HEK293T (cell line): ENCODE results near the gene NUTM2A.
"Not testable (repeated sequence)": the region's sequence is repeated elsewhere in the genome, so short reads cannot be mapped to it uniquely, and the experiment has no call there.

Experiments
- ELF4 ChIP-seq: fragments of 450-650 bp; IDR thresholded peaks from 2 replicates; pipeline ENCODE4 v1.6.1; 2017; ENCODE audit warnings: antibody characterized with exemption
- FOXA1 ChIP-seq: fragments of 450-650 bp; IDR thresholded peaks from 2 replicates; pipeline ENCODE4 v1.6.1; 2016; ENCODE audit warnings: mild to moderate bottlenecking
- FOXK2 ChIP-seq: fragments of 450-650 bp; IDR thresholded peaks from 2 replicates; pipeline ENCODE4 v1.6.1; 2016; ENCODE audit warnings: mild to moderate bottlenecking
- HDGF ChIP-seq: fragments of 450-650 bp; IDR thresholded peaks from 2 replicates; pipeline ENCODE4 v1.6.1; 2017; ENCODE audit warnings: antibody characterized with exemption, borderline replicate concordance
- LEF1 ChIP-seq: fragments of 450-650 bp; IDR thresholded peaks from 2 replicates; pipeline ENCODE4 v1.6.1; 2017; ENCODE audit warnings: mild to moderate bottlenecking, borderline replicate concordance
- SP1 ChIP-seq: fragments of 450-650 bp; IDR thresholded peaks from 2 replicates; pipeline ENCODE4 v1.6.1; 2017
- SUZ12 ChIP-seq: fragments of 450-650 bp; IDR thresholded peaks from 2 replicates; pipeline ENCODE4 v1.6.1; 2016; ENCODE audit warnings: mild to moderate bottlenecking
- TARDBP ChIP-seq: fragments of 450-650 bp; IDR thresholded peaks from 2 replicates; pipeline ENCODE4 v1.6.1; 2016
- ZNF384 ChIP-seq: fragments of 450-650 bp; IDR thresholded peaks from 2 replicates; pipeline ENCODE4 v1.6.1; 2016
- TF ChIP-seq, protein P1 (sequence below): fragments of 450-650 bp; IDR thresholded peaks from 2 replicates; pipeline ENCODE4 v1.6.1; 2016

DNA sequence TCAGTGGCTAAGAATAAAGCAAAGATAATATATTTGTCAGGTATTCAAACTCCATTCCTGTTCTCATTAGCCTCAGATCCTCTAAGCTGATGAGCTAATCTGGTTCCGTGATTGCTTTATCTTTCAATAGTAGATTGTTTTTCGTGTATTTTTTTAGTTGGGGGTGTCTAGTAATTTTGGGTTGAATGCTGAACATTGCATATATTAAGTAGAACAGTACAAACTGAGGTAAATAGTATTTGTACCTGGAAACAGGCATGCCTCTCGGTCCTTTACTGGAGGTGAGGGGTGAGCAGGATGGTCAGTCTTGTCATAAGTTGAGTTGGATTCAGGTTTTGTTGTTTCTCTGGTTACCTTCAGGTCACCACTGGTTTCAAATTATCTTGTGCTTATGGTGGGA is 37.7 kb upstream of the NUTM2A start:
- TF ChIP-seq SUZ12, TARDBP, LEF1, ELF4, HDGF, FOXK2, ZNF384, SP1, FOXA1: not testable (repeated sequence)
- TF ChIP-seq, protein P1, sequence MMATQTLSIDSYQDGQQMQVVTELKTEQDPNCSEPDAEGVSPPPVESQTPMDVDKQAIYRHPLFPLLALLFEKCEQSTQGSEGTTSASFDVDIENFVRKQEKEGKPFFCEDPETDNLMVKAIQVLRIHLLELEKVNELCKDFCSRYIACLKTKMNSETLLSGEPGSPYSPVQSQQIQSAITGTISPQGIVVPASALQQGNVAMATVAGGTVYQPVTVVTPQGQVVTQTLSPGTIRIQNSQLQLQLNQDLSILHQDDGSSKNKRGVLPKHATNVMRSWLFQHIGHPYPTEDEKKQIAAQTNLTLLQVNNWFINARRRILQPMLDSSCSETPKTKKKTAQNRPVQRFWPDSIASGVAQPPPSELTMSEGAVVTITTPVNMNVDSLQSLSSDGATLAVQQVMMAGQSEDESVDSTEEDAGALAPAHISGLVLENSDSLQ, result not testable (repeated sequence)
